ENCODE data around the gene APOL1. TPM values are rescaled to one million over a fixed set of nuclear protein-coding genes. Genes with fewer than 3 reads are reported as not detected.
"Not testable (repeated sequence)": the region's sequence is repeated elsewhere in the genome, so short reads cannot be mapped to it uniquely, and the experiment has no call there.

Gene APOL1
- total RNA-seq, 1 experiment from 2014 or later, result 16.0 TPM

DNA sequence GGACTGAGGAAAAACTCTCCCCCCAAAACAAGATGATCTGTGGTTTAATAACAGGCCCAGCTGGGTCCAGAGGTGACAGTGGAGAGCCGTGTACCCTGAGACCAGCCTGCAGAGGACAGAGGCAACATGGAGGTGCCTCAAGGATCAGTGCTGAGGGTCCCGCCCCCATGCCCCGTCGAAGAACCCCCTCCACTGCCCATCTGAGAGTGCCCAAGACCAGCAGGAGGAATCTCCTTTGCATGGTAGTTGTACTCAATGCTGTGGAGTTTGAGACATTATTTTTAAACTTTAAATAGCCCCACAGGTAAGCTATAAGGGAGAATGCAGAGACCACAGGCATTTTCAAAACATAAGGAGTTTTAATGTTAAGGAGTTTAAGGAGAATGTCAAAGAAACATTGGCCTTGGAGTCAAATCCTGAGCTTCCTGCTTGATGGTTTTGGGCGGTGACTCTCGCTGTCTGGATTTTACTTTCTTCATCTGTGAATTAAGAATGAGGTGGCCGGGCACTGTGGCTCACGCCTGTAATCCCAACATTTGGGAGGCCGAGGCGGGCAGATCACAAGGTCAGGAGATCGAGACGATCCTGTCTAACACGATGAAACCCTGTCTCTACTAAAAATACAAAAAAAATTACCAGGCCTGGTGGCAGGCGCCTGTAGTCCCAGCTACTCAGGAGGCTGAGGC lies 6.8 kb downstream of the APOL1 start:
- no peak for ATAC-seq
- H3K36me3 ChIP-seq (ENCODE audit: control insufficient read depth, insufficient read depth, low read length), result no peaks in the 10 kb centered on the region
- in situ Hi-C loops (cut with HindIII; ENCODE audit: low pct_unique_long_range_greater_than_20kb, low sequenced_read_pairs), result no loop called here
- no peaks in the 10 kb centered on the region for H3K4me1 ChIP-seq (ENCODE audit: control insufficient read depth, insufficient read depth, low read length)
- DNase-seq (ENCODE audit: low read depth, low spot score), result no peak
- TF ChIP-seq, protein P1, sequence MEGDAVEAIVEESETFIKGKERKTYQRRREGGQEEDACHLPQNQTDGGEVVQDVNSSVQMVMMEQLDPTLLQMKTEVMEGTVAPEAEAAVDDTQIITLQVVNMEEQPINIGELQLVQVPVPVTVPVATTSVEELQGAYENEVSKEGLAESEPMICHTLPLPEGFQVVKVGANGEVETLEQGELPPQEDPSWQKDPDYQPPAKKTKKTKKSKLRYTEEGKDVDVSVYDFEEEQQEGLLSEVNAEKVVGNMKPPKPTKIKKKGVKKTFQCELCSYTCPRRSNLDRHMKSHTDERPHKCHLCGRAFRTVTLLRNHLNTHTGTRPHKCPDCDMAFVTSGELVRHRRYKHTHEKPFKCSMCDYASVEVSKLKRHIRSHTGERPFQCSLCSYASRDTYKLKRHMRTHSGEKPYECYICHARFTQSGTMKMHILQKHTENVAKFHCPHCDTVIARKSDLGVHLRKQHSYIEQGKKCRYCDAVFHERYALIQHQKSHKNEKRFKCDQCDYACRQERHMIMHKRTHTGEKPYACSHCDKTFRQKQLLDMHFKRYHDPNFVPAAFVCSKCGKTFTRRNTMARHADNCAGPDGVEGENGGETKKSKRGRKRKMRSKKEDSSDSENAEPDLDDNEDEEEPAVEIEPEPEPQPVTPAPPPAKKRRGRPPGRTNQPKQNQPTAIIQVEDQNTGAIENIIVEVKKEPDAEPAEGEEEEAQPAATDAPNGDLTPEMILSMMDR (IDR thresholded peaks at IDR 0.05), result no peak
- TF ChIP-seq POLR2AphosphoS5 (IDR thresholded peaks at IDR 0.05; ENCODE audit: low read depth, low read length) (no peak), TCF7L2 (IDR thresholded peaks at IDR 0.05; ENCODE audit: low read depth, low read length) (no peak), SIN3A (IDR thresholded peaks at IDR 0.05; ENCODE audit: borderline replicate concordance, insufficient read depth, low read depth, low read length) (no peak)
- TF ChIP-seq, protein P2, sequence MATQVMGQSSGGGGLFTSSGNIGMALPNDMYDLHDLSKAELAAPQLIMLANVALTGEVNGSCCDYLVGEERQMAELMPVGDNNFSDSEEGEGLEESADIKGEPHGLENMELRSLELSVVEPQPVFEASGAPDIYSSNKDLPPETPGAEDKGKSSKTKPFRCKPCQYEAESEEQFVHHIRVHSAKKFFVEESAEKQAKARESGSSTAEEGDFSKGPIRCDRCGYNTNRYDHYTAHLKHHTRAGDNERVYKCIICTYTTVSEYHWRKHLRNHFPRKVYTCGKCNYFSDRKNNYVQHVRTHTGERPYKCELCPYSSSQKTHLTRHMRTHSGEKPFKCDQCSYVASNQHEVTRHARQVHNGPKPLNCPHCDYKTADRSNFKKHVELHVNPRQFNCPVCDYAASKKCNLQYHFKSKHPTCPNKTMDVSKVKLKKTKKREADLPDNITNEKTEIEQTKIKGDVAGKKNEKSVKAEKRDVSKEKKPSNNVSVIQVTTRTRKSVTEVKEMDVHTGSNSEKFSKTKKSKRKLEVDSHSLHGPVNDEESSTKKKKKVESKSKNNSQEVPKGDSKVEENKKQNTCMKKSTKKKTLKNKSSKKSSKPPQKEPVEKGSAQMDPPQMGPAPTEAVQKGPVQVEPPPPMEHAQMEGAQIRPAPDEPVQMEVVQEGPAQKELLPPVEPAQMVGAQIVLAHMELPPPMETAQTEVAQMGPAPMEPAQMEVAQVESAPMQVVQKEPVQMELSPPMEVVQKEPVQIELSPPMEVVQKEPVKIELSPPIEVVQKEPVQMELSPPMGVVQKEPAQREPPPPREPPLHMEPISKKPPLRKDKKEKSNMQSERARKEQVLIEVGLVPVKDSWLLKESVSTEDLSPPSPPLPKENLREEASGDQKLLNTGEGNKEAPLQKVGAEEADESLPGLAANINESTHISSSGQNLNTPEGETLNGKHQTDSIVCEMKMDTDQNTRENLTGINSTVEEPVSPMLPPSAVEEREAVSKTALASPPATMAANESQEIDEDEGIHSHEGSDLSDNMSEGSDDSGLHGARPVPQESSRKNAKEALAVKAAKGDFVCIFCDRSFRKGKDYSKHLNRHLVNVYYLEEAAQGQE (IDR thresholded peaks at IDR 0.05; ENCODE audit: insufficient read depth in 1 of 2, low read depth in 2 of 2, low read length in 1 of 2), result no peak
- no TSS peak for BruUV-seq (replicated peaks)
- H3K9me3 ChIP-seq (ENCODE audit: control insufficient read depth, insufficient read depth, low read depth, low read length), result no peaks in the 10 kb centered on the region
- ChIA-PET POLR2A (no interaction called here), CTCF (no interaction called here)
- intact Hi-C loops (cut with micrococcal nuclease; ENCODE audit: unreplicated experiment), result no loop called here
- no peaks in the 10 kb centered on the region for H3K27me3 ChIP-seq (ENCODE audit: control insufficient read depth, insufficient read depth, low read length)
- H3K4me3 ChIP-seq (ENCODE audit: low read depth in 2 of 2, low read length in 2 of 2), result no peak overlapping the region
- no peak overlapping the region for H3K27ac ChIP-seq (ENCODE audit: low read length)

DNA sequence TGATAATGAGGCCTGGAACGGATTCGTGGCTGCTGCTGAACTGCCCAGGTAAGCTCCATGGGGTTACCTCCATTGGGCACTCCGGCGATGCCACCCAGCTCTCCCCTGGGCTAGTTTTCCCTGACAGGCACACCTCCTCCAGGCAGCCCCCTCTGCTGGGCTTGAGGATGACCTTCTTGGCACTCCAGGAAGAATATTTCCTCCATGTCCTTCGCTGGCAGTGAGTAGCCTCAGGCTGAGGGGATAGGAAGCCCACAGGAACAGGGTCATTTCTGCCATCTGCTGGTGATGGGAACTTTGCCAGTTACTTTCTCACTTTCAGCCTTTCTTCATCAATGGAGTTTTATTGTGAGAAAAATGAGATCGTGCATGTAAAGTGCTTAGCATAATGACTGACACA lies 8.7 kb downstream of the APOL1 start:
- H3K9me3 ChIP-seq (ENCODE audit: control insufficient read depth, insufficient read depth, low read depth, low read length); CTCF ChIA-PET; H3K27me3 ChIP-seq (ENCODE audit: control insufficient read depth, insufficient read depth, low read length); H3K4me1 ChIP-seq (ENCODE audit: control insufficient read depth, insufficient read depth, low read length); H3K27ac ChIP-seq (ENCODE audit: low read length); BruUV-seq (replicated peaks); ATAC-seq; POLR2A ChIA-PET; H3K36me3 ChIP-seq (ENCODE audit: control insufficient read depth, insufficient read depth, low read length); H3K4me3 ChIP-seq (ENCODE audit: low read depth in 2 of 2, low read length in 2 of 2); intact Hi-C loops (cut with micrococcal nuclease; ENCODE audit: unreplicated experiment); in situ Hi-C loops (cut with HindIII; ENCODE audit: low pct_unique_long_range_greater_than_20kb, low sequenced_read_pairs); DNase-seq (ENCODE audit: low read depth, low spot score): not testable (repeated sequence)

DNA sequence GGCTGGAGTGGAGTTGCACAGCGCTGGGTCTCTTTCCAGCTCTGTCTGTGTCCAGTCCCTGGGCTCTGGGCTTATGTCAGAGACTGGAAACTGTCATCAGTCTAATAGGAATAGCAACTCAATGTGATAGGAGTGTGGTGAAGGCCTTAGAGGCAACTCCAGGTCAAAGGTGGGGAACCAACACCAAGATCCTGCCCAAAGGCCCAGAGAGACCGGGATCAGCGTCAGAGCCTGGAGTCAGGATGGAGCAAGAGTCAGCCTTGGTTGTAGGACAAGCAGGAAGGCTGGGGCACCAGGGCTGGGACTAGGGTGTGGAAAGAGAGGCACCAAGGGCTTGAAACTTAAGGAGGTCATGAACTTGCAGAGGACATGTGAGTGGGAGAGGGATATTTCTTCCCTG lies 9.4 kb downstream of the APOL1 start:
- H3K4me3 ChIP-seq (ENCODE audit: low read depth in 2 of 2, low read length in 2 of 2); BruUV-seq (replicated peaks); H3K36me3 ChIP-seq (ENCODE audit: control insufficient read depth, insufficient read depth, low read length); intact Hi-C loops (cut with micrococcal nuclease; ENCODE audit: unreplicated experiment); ATAC-seq; H3K9me3 ChIP-seq (ENCODE audit: control insufficient read depth, insufficient read depth, low read depth, low read length); H3K4me1 ChIP-seq (ENCODE audit: control insufficient read depth, insufficient read depth, low read length); DNase-seq (ENCODE audit: low read depth, low spot score); CTCF ChIA-PET; in situ Hi-C loops (cut with HindIII; ENCODE audit: low pct_unique_long_range_greater_than_20kb, low sequenced_read_pairs); POLR2A ChIA-PET; H3K27me3 ChIP-seq (ENCODE audit: control insufficient read depth, insufficient read depth, low read length); H3K27ac ChIP-seq (ENCODE audit: low read length): not testable (repeated sequence)

DNA sequence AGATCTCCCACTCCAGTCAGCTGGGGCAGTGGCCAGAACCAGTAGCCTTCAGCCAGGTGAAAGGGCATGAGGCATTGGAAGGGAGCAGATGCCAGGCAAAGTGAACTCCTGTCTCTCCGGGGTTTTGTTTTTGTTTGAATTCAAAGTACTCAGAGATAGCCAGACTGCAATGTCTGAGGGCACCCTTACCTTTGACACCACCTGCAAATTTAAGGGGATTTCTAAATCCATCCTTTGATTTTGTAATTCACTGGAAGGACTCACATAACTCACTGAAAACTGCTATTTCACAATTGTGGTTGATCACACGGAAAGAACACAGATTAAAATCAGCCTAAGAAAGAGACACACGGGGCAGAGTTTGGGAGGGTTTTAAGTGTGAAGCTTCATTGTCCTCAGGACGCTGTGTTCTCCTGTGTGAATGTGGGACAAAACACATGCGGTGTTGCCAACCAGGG lies 10.3 kb downstream of the APOL1 start:
- CTCF ChIA-PET; in situ Hi-C loops (cut with HindIII; ENCODE audit: low pct_unique_long_range_greater_than_20kb, low sequenced_read_pairs): not testable (repeated sequence)

GRCh38 chr22:36263886-36264664 lies 11.1 kb downstream of the APOL1 start:
- intact Hi-C loops (cut with micrococcal nuclease; ENCODE audit: unreplicated experiment); H3K4me3 ChIP-seq (ENCODE audit: low read depth in 2 of 2, low read length in 2 of 2); H3K27me3 ChIP-seq (ENCODE audit: control insufficient read depth, insufficient read depth, low read length); H3K9me3 ChIP-seq (ENCODE audit: control insufficient read depth, insufficient read depth, low read depth, low read length); H3K27ac ChIP-seq (ENCODE audit: low read length); POLR2A ChIA-PET; H3K36me3 ChIP-seq (ENCODE audit: control insufficient read depth, insufficient read depth, low read length); ATAC-seq; CTCF ChIA-PET; BruUV-seq (replicated peaks); in situ Hi-C loops (cut with HindIII; ENCODE audit: low pct_unique_long_range_greater_than_20kb, low sequenced_read_pairs); DNase-seq (ENCODE audit: low read depth, low spot score); H3K4me1 ChIP-seq (ENCODE audit: control insufficient read depth, insufficient read depth, low read length): not testable (repeated sequence)

More for the DNA sequence above, 10.3 kb downstream of the APOL1 start:
- H3K4me1 ChIP-seq (ENCODE audit: control insufficient read depth, insufficient read depth, low read length); H3K27me3 ChIP-seq (ENCODE audit: control insufficient read depth, insufficient read depth, low read length); POLR2A ChIA-PET; H3K27ac ChIP-seq (ENCODE audit: low read length); ATAC-seq; intact Hi-C loops (cut with micrococcal nuclease; ENCODE audit: unreplicated experiment); BruUV-seq (replicated peaks); H3K9me3 ChIP-seq (ENCODE audit: control insufficient read depth, insufficient read depth, low read depth, low read length); H3K4me3 ChIP-seq (ENCODE audit: low read depth in 2 of 2, low read length in 2 of 2); H3K36me3 ChIP-seq (ENCODE audit: control insufficient read depth, insufficient read depth, low read length); DNase-seq (ENCODE audit: low read depth, low spot score): not testable (repeated sequence)

Data from Panc1 (cell line).